Breast epithelium (tissue), 3 donors: Measurements from ENCODE around the gene INSR.

Experiments used
- CTCF ChIP-seq, 3 donors: fragments of 450-650 bp; IDR thresholded peaks; one replicate each; pipeline ENCODE4 v1.5.1; 2016 to 2017; ENCODE audit warnings: antibody characterized with exemption in 3 of 3, mild to moderate bottlenecking in 3 of 3, moderate library complexity in 3 of 3
- POLR2A ChIP-seq: fragments of 450-650 bp; IDR thresholded peaks from one replicate; pipeline ENCODE4 v1.6.1; 2016; ENCODE audit warnings: antibody characterized with exemption, mild to moderate bottlenecking, moderate library complexity
- POLR2AphosphoS5 ChIP-seq, 3 donors: sonication (generic); formaldehyde crosslinking; IDR thresholded peaks; one replicate each; pipeline ENCODE4 v1.6.1; 2017; ENCODE audit warnings: antibody characterized with exemption in 3 of 3

GRCh38 chr19:7251494-7251893 lies 42.7 kb downstream of the INSR start:
- TF ChIP-seq POLR2AphosphoS5 (IDR thresholded peaks at IDR 0.05) (no peak), CTCF (IDR thresholded peaks at IDR 0.05) (no peak), POLR2A (no peak)
